HCT116 (cell line): ENCODE data around the gene CSTPP1. TPM values are rescaled to one million over a fixed set of nuclear protein-coding genes. Genes with fewer than 3 reads are reported as not detected.
"Not testable (repeated sequence)": the region's sequence is repeated elsewhere in the genome, so short reads cannot be mapped to it uniquely, and the experiment has no call there.

Source experiments
- ATAC-seq: fragments of 200-7000 bp; cut with Tn5 transposase; 2 replicates; pipeline ENCODE4 v1.9.1; 2020; ENCODE audit warnings: mild to moderate bottlenecking, moderate library complexity
- BruUV-seq: library from RNA; stranded (reverse); fragments of 400-500 nt; replicated peaks from 2 replicates; lab custom pipeline; 2021; lab: Mats Ljungman, UMichigan
- CTCF ChIA-PET: fragments of 300-600 bp; sonication (Branson Sonifier 250); formaldehyde crosslinking; loops from one replicate; lab custom pipeline; 2021; ENCODE audit warnings: antibody characterized with exemption; lab: Charles Lee
- POLR2A ChIA-PET: fragments of 300-600, 350-600 bp; sonication (Branson Sonifier 250); formaldehyde crosslinking; loops from one replicate; lab custom pipeline; 2021; ENCODE audit warnings: antibody characterized with exemption; lab: Charles Lee
- RAD21 ChIA-PET, 2 experiments: fragments of 300-600 bp; sonication (Branson Sonifier 250); formaldehyde crosslinking; loops; one replicate each; lab custom pipeline; 2023; ENCODE audit warnings: low total read pairs in 2 of 2; ENCODE audit not compliant: uncharacterized antibody in 2 of 2, unreplicated experiment in 2 of 2, low non-redundant PET in 1 of 2; lab: Charles Lee
- DNase-seq: peaks from one replicate; pipeline ENCODE4 v3.0.0-alpha.2; 2010; ENCODE audit warnings: low read depth, low spot score
- H2AFZ ChIP-seq: fragments of 200-600 bp; shearing (Covaris generic), sonication (generic); 2 replicates; pipeline ENCODE4 v1.6.1; 2017; ENCODE audit warnings: low read depth, mixed run types, mixed read lengths, antibody characterized with exemption, low read length; ENCODE audit not compliant: poor library complexity, severe bottlenecking
- H3K27ac ChIP-seq: 2 replicates; pipeline ENCODE4 v1.5.1; 2012; ENCODE audit warnings: low read depth, low read length
- H3K27me3 ChIP-seq: fragments of 200-600 bp; sonication (generic); 2 replicates; pipeline ENCODE4 v1.6.1; 2016; ENCODE audit warnings: mixed run types, low read length, mixed read lengths; ENCODE audit not compliant: insufficient read depth
- H3K36me3 ChIP-seq, 2 experiments: fragments of 200-500 bp in 1 of 2; fragments of 200-600 bp in 1 of 2; sonication (Bioruptor generic) in 1 of 2; sonication (generic) in 1 of 2; 2 replicates each; pipeline versions ENCODE4 v1.5.1 to v1.6.1; 2014 to 2016; ENCODE audit warnings: low read length in 2 of 2, inconsistent platforms in 1 of 2, mixed read lengths in 1 of 2, mixed run types in 1 of 2; ENCODE audit not compliant: insufficient read depth in 2 of 2, control insufficient read depth in 1 of 2
- H3K4me1 ChIP-seq, 2 experiments: fragments of 200-600 bp in 1 of 2; sonication (generic) in 1 of 2; 2 replicates each; pipeline versions ENCODE4 v1.5.1 to v1.6.1; 2012 to 2017; ENCODE audit warnings: low read length in 2 of 2, inconsistent platforms in 1 of 2, mild to moderate bottlenecking in 1 of 2, mixed read lengths in 1 of 2, mixed run types in 1 of 2, moderate library complexity in 1 of 2; ENCODE audit not compliant: insufficient read depth in 2 of 2, control insufficient read depth in 1 of 2
- H3K4me2 ChIP-seq: fragments of 200-600 bp; sonication (generic); 2 replicates; pipeline ENCODE4 v1.6.1; 2017; ENCODE audit warnings: mixed run types, low read length, mixed read lengths
- H3K4me3 ChIP-seq, 2 experiments: fragments of 200-600 bp in 1 of 2; sonication (generic) in 1 of 2; replicated peaks in 1 of 2; 2 replicates each; pipeline ENCODE4 v1.5.1; 2011 to 2016; ENCODE audit warnings: low read length in 2 of 2, control low read depth in 1 of 2, low read depth in 1 of 2, mild to moderate bottlenecking in 1 of 2, mixed read lengths in 1 of 2, mixed run types in 1 of 2
- H3K79me2 ChIP-seq: fragments of 200-600 bp; sonication (generic); 2 replicates; pipeline ENCODE4 v1.6.1; 2017; ENCODE audit warnings: mild to moderate bottlenecking, mixed run types, low read length, moderate library complexity, mixed read lengths; ENCODE audit not compliant: insufficient read depth
- H3K9ac ChIP-seq: fragments of 200-600 bp; sonication (generic); 2 replicates; pipeline ENCODE4 v1.6.1; 2016; ENCODE audit warnings: low read length, mixed read lengths
- H3K9me2 ChIP-seq: fragments of 200-600 bp; sonication (generic), shearing (Covaris generic); 2 replicates; pipeline ENCODE4 v1.6.1; 2017; ENCODE audit warnings: mixed run types, mild to moderate bottlenecking, moderate library complexity; ENCODE audit not compliant: insufficient read depth
- H3K9me3 ChIP-seq, 2 experiments: fragments of 200-500 bp in 1 of 2; fragments of 200-600 bp in 1 of 2; sonication (Bioruptor generic) in 1 of 2; sonication (generic) in 1 of 2; 2 replicates each; pipeline ENCODE4 v1.6.1; 2014 to 2017; ENCODE audit warnings: low read length in 2 of 2, mixed read lengths in 2 of 2, inconsistent platforms in 1 of 2, low read depth in 1 of 2, mild to moderate bottlenecking in 1 of 2, mixed run types in 1 of 2, moderate library complexity in 1 of 2; ENCODE audit not compliant: control insufficient read depth in 1 of 2, insufficient read depth in 1 of 2
- H4K20me1 ChIP-seq: fragments of 200-600 bp; sonication (generic), shearing (Covaris generic); 2 replicates; pipeline ENCODE4 v1.6.1; 2017; ENCODE audit warnings: mixed run types, mild to moderate bottlenecking, moderate library complexity; ENCODE audit not compliant: insufficient read depth
- MAX ChIP-seq: IDR thresholded peaks from 2 replicates; pipeline ENCODE4 v1.6.1; 2012
- POLR2A ChIP-seq: IDR thresholded peaks from 2 replicates; pipeline ENCODE4 v1.7.0; 2011; ENCODE audit warnings: borderline replicate concordance; ENCODE audit not compliant: insufficient read depth, insufficient read length; ENCODE audit errors: extremely low read depth
- intact Hi-C: fragments of 100-400 bp; cut with micrococcal nuclease; formaldehyde crosslinking; loops from 2 replicates; pipeline ENCODE4 v1.10.0; 2022
- total RNA-seq: library from RNA; stranded (reverse); gene quantifications from one replicate; pipeline ENCODE4 v1.2.1, GENCODE V29; 2021; ENCODE audit not compliant: unreplicated experiment

CSTPP1 gene
- total RNA-seq, 1 experiment from 2014 or later = 24.7 TPM

- ATAC-seq (no peak), DNase-seq (no peak)
- no TSS peak for BruUV-seq
- no peak overlapping the region for H2AFZ ChIP-seq
- TF ChIP-seq MAX = no peak
- TF ChIP-seq POLR2A = no peak
- H3K79me2 ChIP-seq = no peaks in the 10 kb centered on the region
- H3K9ac ChIP-seq = no peak overlapping the region
- no peaks in the 10 kb centered on the region for H3K9me3 ChIP-seq
- no peaks in the 10 kb centered on the region for H3K9me2 ChIP-seq
- no peak overlapping the region for H3K27ac ChIP-seq
- ChIA-PET CTCF (no interaction called here), POLR2A (no interaction called here), RAD21 (no interaction called here)
- no peaks in the 10 kb centered on the region for H3K4me1 ChIP-seq
- H4K20me1 ChIP-seq = no peaks in the 10 kb centered on the region
- H3K4me3 ChIP-seq = no peak overlapping the region
- no peaks in the 10 kb centered on the region for H3K27me3 ChIP-seq
- intact Hi-C loops = no loop called here
- H3K36me3 ChIP-seq = no peaks in the 10 kb centered on the region
- no peak overlapping the region for H3K4me2 ChIP-seq
Observed at GRCh38 chr11:47093541-47093940, 157.0 kb downstream of the CSTPP1 start.

- H3K79me2 ChIP-seq, H2AFZ ChIP-seq, H3K27ac ChIP-seq, H3K27me3 ChIP-seq, DNase-seq, ATAC-seq, RAD21 ChIA-PET, BruUV-seq, H3K9me2 ChIP-seq, H3K4me2 ChIP-seq, CTCF ChIA-PET, intact Hi-C loops, H3K9ac ChIP-seq, H3K36me3 ChIP-seq, H4K20me1 ChIP-seq, POLR2A ChIA-PET, H3K9me3 ChIP-seq, H3K4me3 ChIP-seq: not testable (repeated sequence)
- peaks cover 6 to 13% of the 10 kb centered on the region in 2 experiments; a peak in 2 of 4 replicates for H3K4me1 ChIP-seq
Observed at GRCh38 chr11:47096871-47097270, 160.3 kb downstream of the CSTPP1 start.

GRCh38 chr11:47098223-47098622 lies 161.7 kb downstream of the CSTPP1 start:
- H2AFZ ChIP-seq, H3K27ac ChIP-seq, BruUV-seq, H3K9ac ChIP-seq, DNase-seq, H4K20me1 ChIP-seq, intact Hi-C loops, POLR2A ChIA-PET, ATAC-seq, H3K36me3 ChIP-seq, RAD21 ChIA-PET, H3K27me3 ChIP-seq, CTCF ChIA-PET, H3K9me2 ChIP-seq, H3K4me3 ChIP-seq, H3K9me3 ChIP-seq, H3K4me2 ChIP-seq, H3K79me2 ChIP-seq: not testable (repeated sequence)
- peaks cover 6 to 13% of the 10 kb centered on the region in 2 experiments; a peak in 2 of 4 replicates for H3K4me1 ChIP-seq
